Esophagus squamous epithelium (tissue), 4 donors: Measurements from ENCODE around the gene APOL1.

Source experiments
- CTCF ChIP-seq, 6 experiments: fragments of 450-650 bp in 4 of 6; fragments of 200-600 bp in 2 of 6; sonication (generic) in 2 of 6; IDR thresholded peaks; one replicate each; pipeline ENCODE4 v1.5.1; 2016 to 2019; ENCODE audit warnings: antibody characterized with exemption in 6 of 6, mild to moderate bottlenecking in 4 of 6, moderate library complexity in 4 of 6
- POLR2A ChIP-seq, 4 donors: fragments of 450-650 bp; IDR thresholded peaks; one replicate each; pipeline ENCODE4 v1.6.1; 2017; ENCODE audit warnings: antibody characterized with exemption in 4 of 4, mild to moderate bottlenecking in 4 of 4, moderate library complexity in 3 of 4

- TF ChIP-seq CTCF (IDR thresholded peaks at IDR 0.05): no peak
- no peak for TF ChIP-seq POLR2A (IDR thresholded peaks at IDR 0.05)
These were observed 41.3 kb downstream of the APOL1 start for GRCh38 chr22:36294293-36294620.
